H1 (cell line): ENCODE measurements around the gene GPR160. TPM values are rescaled to one million over a fixed set of nuclear protein-coding genes. Genes with fewer than 3 reads are reported as not detected.

Source experiments
- CTCF ChIA-PET: fragments of 300-600 bp; sonication (Branson Sonifier 250); formaldehyde crosslinking; loops from one replicate; lab custom pipeline; 2021; ENCODE audit not compliant: partially characterized antibody; lab: Charles Lee
- POLR2A ChIA-PET: fragments of 300-600 bp; sonication (Branson Sonifier 250); formaldehyde crosslinking; loops from one replicate; lab custom pipeline; 2021; ENCODE audit warnings: inconsistent platforms; ENCODE audit not compliant: partially characterized antibody; lab: Charles Lee
- DNase-seq, 2 experiments: peaks; one replicate each; pipeline versions ENCODE4 v3.0.0 to v3.0.0-alpha.2; 2010 to 2022; ENCODE audit warnings: low spot score in 2 of 2, low read depth in 1 of 2, mixed read lengths in 1 of 2
- FAIRE-seq: peaks from 2 replicates; lab custom pipeline; 2011; peaks lifted over from hg19 to GRCh38; lab: Jason Lieb, UNC
- H2AFZ ChIP-seq: 2 replicates; pipeline ENCODE4 v1.8.1; 2012; ENCODE audit warnings: low read length, inconsistent platforms
- H2AK5ac ChIP-seq: 2 replicates; pipeline ENCODE4 v1.6.1; 2013; ENCODE audit warnings: low read depth, low read length
- H2BK120ac ChIP-seq: replicated peaks from 2 replicates; pipeline ENCODE3; 2013; ENCODE audit warnings: low read depth, low read length, inconsistent platforms
- H2BK12ac ChIP-seq: 2 replicates; pipeline ENCODE4 v1.6.1; 2013; ENCODE audit warnings: low read depth, low read length
- H2BK15ac ChIP-seq: 2 replicates; pipeline ENCODE4 v1.6.1; 2013; ENCODE audit warnings: low read length
- H2BK20ac ChIP-seq: 2 replicates; pipeline ENCODE4 v1.6.1; 2013; ENCODE audit warnings: low read length
- H2BK5ac ChIP-seq: 2 replicates; pipeline ENCODE4 v1.6.1; 2013; ENCODE audit warnings: low read depth, low read length
- H3K14ac ChIP-seq: 2 replicates; pipeline ENCODE4 v1.6.1; 2013; ENCODE audit warnings: inconsistent platforms; ENCODE audit not compliant: insufficient read length
- H3K18ac ChIP-seq: 2 replicates; pipeline ENCODE4 v1.6.1; 2013; ENCODE audit warnings: low read length; ENCODE audit errors: extremely low read depth
- H3K23ac ChIP-seq: 2 replicates; pipeline ENCODE4 v1.6.1; 2013; ENCODE audit warnings: inconsistent platforms; ENCODE audit not compliant: insufficient read length
- H3K23me2 ChIP-seq: 2 replicates; pipeline ENCODE4 v1.6.1; 2013; ENCODE audit warnings: low read depth, low read length
- H3K27ac ChIP-seq: 2 replicates; pipeline ENCODE4 v1.6.1; 2011; ENCODE audit warnings: low read depth, low read length, inconsistent platforms
- H3K27me3 ChIP-seq, 4 experiments: replicated peaks in 1 of 4; 1 replicate in 1 of 4; 2 replicates in 3 of 4; pipeline versions ENCODE4 v1.6.1 to v1.8.1; 2011 to 2013; ENCODE audit warnings: low read length in 3 of 4, mild to moderate bottlenecking in 3 of 4, inconsistent platforms in 2 of 4, mixed read lengths in 2 of 4, moderate library complexity in 1 of 4; ENCODE audit not compliant: control insufficient read depth in 3 of 4, insufficient read depth in 3 of 4; ENCODE audit errors: extremely low read depth in 1 of 4
- H3K36me3 ChIP-seq, 4 experiments: 2 replicates each; pipeline versions ENCODE4 v1.6.1 to v1.8.1; 2011 to 2013; ENCODE audit warnings: mild to moderate bottlenecking in 4 of 4, low read length in 3 of 4, moderate library complexity in 2 of 4, control low read depth in 1 of 4, inconsistent platforms in 1 of 4; ENCODE audit not compliant: insufficient read depth in 4 of 4, control insufficient read depth in 2 of 4
- H3K4ac ChIP-seq: replicated peaks from 2 replicates; pipeline ENCODE3; 2013; ENCODE audit warnings: low read length, low read depth, mixed read lengths, inconsistent platforms; ENCODE audit not compliant: insufficient read length
- H3K4me1 ChIP-seq, 4 experiments: replicated peaks in 1 of 4; 1 replicate in 1 of 4; 2 replicates in 3 of 4; pipeline versions ENCODE4 v1.6.1 to v1.8.1; 2011 to 2013; ENCODE audit warnings: low read length in 3 of 4, inconsistent platforms in 2 of 4, mixed read lengths in 1 of 4; ENCODE audit not compliant: insufficient read depth in 4 of 4, control insufficient read depth in 3 of 4
- H3K4me2 ChIP-seq, 2 experiments: 2 replicates each; pipeline versions ENCODE4 v1.6.1 to v1.8.1; 2011 to 2013; ENCODE audit warnings: low read depth in 2 of 2, low read length in 2 of 2, control low read depth in 1 of 2, inconsistent platforms in 1 of 2, mild to moderate bottlenecking in 1 of 2; ENCODE audit not compliant: insufficient read depth in 1 of 2
- H3K4me3 ChIP-seq, 4 experiments: fragments of 200-600, 300-600 bp in 1 of 4; sonication (generic), shearing (Covaris generic), sonication (Bioruptor Twin) in 1 of 4; 2 replicates each; pipeline versions ENCODE4 v1.5.1 to v1.8.1; 2011 to 2016; ENCODE audit warnings: low read length in 4 of 4, low read depth in 3 of 4, control low read depth in 2 of 4, inconsistent platforms in 2 of 4, mild to moderate bottlenecking in 2 of 4, mixed read lengths in 1 of 4, moderate library complexity in 1 of 4; ENCODE audit not compliant: insufficient read depth in 2 of 4; ENCODE audit errors: extremely low read depth in 1 of 4
- H3K56ac ChIP-seq: replicated peaks from 2 replicates; pipeline ENCODE3; 2013; ENCODE audit warnings: low read depth, mild to moderate bottlenecking, mixed read lengths, low read length, inconsistent platforms; ENCODE audit not compliant: insufficient read length
- H3K79me1 ChIP-seq: 2 replicates; pipeline ENCODE4 v1.6.1; 2013; ENCODE audit warnings: low read depth, low read length, control low read depth
- H3K79me2 ChIP-seq, 2 experiments: 2 replicates each; pipeline versions ENCODE4 v1.6.1 to v1.8.1; 2012 to 2013; ENCODE audit warnings: low read length in 2 of 2, mild to moderate bottlenecking in 2 of 2, inconsistent platforms in 1 of 2; ENCODE audit not compliant: insufficient read depth in 2 of 2, control insufficient read depth in 1 of 2
- H3K9ac ChIP-seq, 4 experiments: replicated peaks in 1 of 4; 1 replicate in 1 of 4; 2 replicates in 3 of 4; pipeline versions ENCODE4 v1.6.1 to v1.8.1; 2011 to 2013; ENCODE audit warnings: low read depth in 3 of 4, low read length in 3 of 4, control low read depth in 2 of 4, mild to moderate bottlenecking in 2 of 4, moderate library complexity in 2 of 4, inconsistent platforms in 1 of 4; ENCODE audit errors: extremely low read depth in 1 of 4
- H3K9me3 ChIP-seq, 2 experiments: 2 replicates each; pipeline versions ENCODE4 v1.6.1 to v1.8.1; 2012 to 2013; ENCODE audit warnings: mild to moderate bottlenecking in 2 of 2, moderate library complexity in 2 of 2, control low read depth in 1 of 2, inconsistent platforms in 1 of 2, low read depth in 1 of 2, low read length in 1 of 2, mixed read lengths in 1 of 2; ENCODE audit not compliant: insufficient read depth in 2 of 2
- H4K20me1 ChIP-seq, 2 experiments: replicated peaks in 1 of 2; 2 replicates each; pipeline versions ENCODE3 to v1.8.1; 2011 to 2013; ENCODE audit warnings: inconsistent platforms in 2 of 2, low read length in 2 of 2, mild to moderate bottlenecking in 1 of 2; ENCODE audit not compliant: insufficient read depth in 2 of 2, control insufficient read depth in 1 of 2
- H4K5ac ChIP-seq: 2 replicates; pipeline ENCODE4 v1.6.1; 2013; ENCODE audit warnings: low read length, low read depth, mixed read lengths, inconsistent platforms; ENCODE audit not compliant: insufficient read length
- H4K8ac ChIP-seq: 2 replicates; pipeline ENCODE4 v1.8.0; 2013; ENCODE audit warnings: mild to moderate bottlenecking, moderate library complexity, low read length, inconsistent platforms; ENCODE audit not compliant: insufficient read depth; ENCODE audit errors: extremely low read depth
- H4K91ac ChIP-seq: replicated peaks from 2 replicates; pipeline ENCODE3; 2013; ENCODE audit warnings: low read length, mixed read lengths, inconsistent platforms; ENCODE audit not compliant: insufficient read length
- CBX8 ChIP-seq: fragments of 300-800, 300-1000 bp; sonication (generic); IDR thresholded peaks from 2 replicates; pipeline ENCODE4 v1.7.1; 2016; ENCODE audit warnings: low read depth, low read length, borderline replicate concordance
- CEBPB ChIP-seq: IDR thresholded peaks from 2 replicates; pipeline ENCODE4 v1.6.1; 2012; ENCODE audit warnings: low read depth, low read length
- CHD1 ChIP-seq: IDR thresholded peaks from 2 replicates; pipeline ENCODE4 v1.6.1; 2012; ENCODE audit warnings: low read depth, low read length, improper control_type of control experiment
- WGBS, 2 experiments: shearing (Covaris generic) in 1 of 2; methylation state at CpG; one replicate each; pipeline versions ENCODE4 v1.1.6 to v1.1.7; 2013 to 2015; ENCODE audit warnings: low lambda C conversion rate in 2 of 2, mixed read lengths in 2 of 2, inconsistent platforms in 1 of 2, low coverage in 1 of 2, missing lambda C conversion rate in 1 of 2; ENCODE audit not compliant: insufficient replicate concordance in 2 of 2, insufficient coverage in 1 of 2, insufficient read length in 1 of 2; ENCODE audit errors: extremely low coverage in 1 of 2, missing lambda C conversion rate in 1 of 2; 5-methylcytosine and 5-hydroxymethylcytosine counted together
- polyA plus RNA-seq, 7 experiments: library from polyadenylated mRNA; depleted of rRNA in 3 of 7; stranded (reverse) in 5 of 7; unstranded in 2 of 7; fragments of >200 nt in 5 of 7; fragments of 200-250 nt in 2 of 7; gene quantifications; 1 replicate in 5 of 7; 2 replicates in 1 of 7; 4 replicates in 1 of 7; pipeline versions ENCODE4 v1.2.1 to v1.2.3, GENCODE V29; 2011 to 2013; ENCODE audit warnings: missing spikeins in 2 of 7, mixed read lengths in 2 of 7
- total RNA-seq: library from RNA; stranded (reverse); fragmentation: NEBNext Ultra II Directional; extraction: Animal tissue kit (Norgen Biotek cat#: 25700); gene quantifications from 2 replicates; pipeline ENCODE4 v1.2.1, GENCODE V29; 2021

Gene GPR160
- total and polyA plus RNA-seq, 2 of the 8 experiments (the other 6 are each of a cell fraction or from before 2014, with no cell fraction given): 14.3 to 16.6 TPM

GRCh38 chr3:169992781-169993180 lies 45.0 kb upstream of the GPR160 start:
- Histone ChIP-seq H3K4ac (no peak overlapping the region), H2BK15ac (no peak overlapping the region), H3K4me3 (no peak overlapping the region), H3K36me3 (peaks cover 10 to 60% (median 23%) of the 10 kb centered on the region in 4 experiments), H4K91ac (no peak overlapping the region), H2AK5ac (no peak overlapping the region), H2BK12ac (no peak overlapping the region), H3K79me2 (no peaks in the 10 kb centered on the region), H2BK5ac (no peak overlapping the region), H2BK120ac (no peak overlapping the region), H2BK20ac (no peak overlapping the region), H3K4me1 (no peaks in the 10 kb centered on the region), H4K5ac (no peak overlapping the region), H3K23me2 (no peaks in the 10 kb centered on the region), H2AFZ (no peak overlapping the region), H3K79me1 (no peaks in the 10 kb centered on the region), H3K27me3 (no peaks in the 10 kb centered on the region), H3K9ac (no peak overlapping the region), H3K14ac (no peak overlapping the region), H3K9me3 (no peaks in the 10 kb centered on the region), H3K18ac (no peak overlapping the region), H3K56ac (no peak overlapping the region), H3K4me2 (no peak overlapping the region), H4K20me1 (no peaks in the 10 kb centered on the region), H3K23ac (no peak overlapping the region), H3K27ac (no peak overlapping the region), H4K8ac (no peak overlapping the region)
- FAIRE-seq (no peak), DNase-seq (no peak)
- no peak for TF ChIP-seq CEBPB
- TF ChIP-seq CHD1: no peak
- no peak for TF ChIP-seq CBX8
- POLR2A ChIA-PET: interaction anchor here (0.9 kb wide), 1 partner anchor 10 kb away, joined by 4 read pairs; no protein-coding TSS in a partner anchor
- CTCF ChIA-PET: no interaction called here
- WGBS, 2 experiments: 95% methylated on average over 5 of the region's 5 CpGs; no CpG with 5 or more reads in 1 of the 2 experiments
